Measurements from ENCODE around the gene LRFN2.
A peak's percentile ranks its signal among the peaks of the same experiment; 100 is the strongest.

The LRFN2 gene

GRCh38 chr6:40543776-40544175 lies 43.4 kb downstream of the LRFN2 start:
- Histone ChIP-seq H4K8ac (ENCODE audit: low read depth, low read length) (no peak overlapping the region), H4K91ac (ENCODE audit: low read depth, low read length, poor library complexity) (no peak overlapping the region), H2AK5ac (ENCODE audit: low read depth, low read length) (no peak overlapping the region), H3K14ac (ENCODE audit: low read length) (no peak overlapping the region), H3K79me1 (ENCODE audit: low read depth, low read length) (no peaks in the 10 kb centered on the region), H2AFZ (ENCODE audit: low read length) (no peak overlapping the region), H3K27me3 (ENCODE audit: control insufficient read depth in 3 of 3, insufficient read depth in 3 of 3, low read depth in 1 of 3, low read length in 3 of 3) (peaks cover 0 to 10% (median 0%) of the 10 kb centered on the region in 3 experiments), H3K27ac (replicated peaks; ENCODE audit: low read length) (no peak overlapping the region), H3K4me1 (ENCODE audit: control insufficient read depth in 2 of 2, insufficient read depth in 1 of 2, low read depth in 1 of 2, low read length in 2 of 2) (peaks cover 0 to 12% of the 10 kb centered on the region in 2 donors), H3K4me2 (ENCODE audit: insufficient read depth, low read length, poor library complexity, severe bottlenecking) (no peak overlapping the region), H2BK15ac (ENCODE audit: low read length) (no peak overlapping the region), H3K23ac (ENCODE audit: low read depth, low read length, poor library complexity) (no peak overlapping the region), H3K36me3 (replicated peaks in 1 of 2; ENCODE audit: control insufficient read depth in 2 of 2, insufficient read depth in 2 of 2, low read length in 2 of 2) (no peaks in the 10 kb centered on the region), H3K4ac (ENCODE audit: low read length) (no peak overlapping the region), H2BK12ac (ENCODE audit: low read length) (no peak overlapping the region), H3K4me3 (ENCODE audit: low read length in 2 of 2) (no peak overlapping the region), H2BK5ac (ENCODE audit: low read length) (no peak overlapping the region), H3K18ac (ENCODE audit: low read length) (peak overlapping the region; percentile 64), H3K9me3 (replicated peaks in 1 of 2; ENCODE audit: control insufficient read depth in 2 of 2, insufficient read depth in 1 of 2, low read depth in 1 of 2, low read length in 2 of 2) (no peaks in the 10 kb centered on the region), H3K9ac (ENCODE audit: low read depth, low read length, poor library complexity) (no peak overlapping the region), H2BK120ac (ENCODE audit: low read depth, low read length) (no peak overlapping the region)
- no peak for DNase-seq (ENCODE audit: low spot score)
- no CpG with 5 or more reads among the region's 2 CpGs for WGBS, 2 donors (ENCODE audit: extremely low coverage in 2 of 2, insufficient read length in 2 of 2, insufficient replicate concordance in 1 of 2)

GRCh38 chr6:40543146-40543545 lies 44.0 kb downstream of the LRFN2 start:
- no peak overlapping the region for H3K4me3 ChIP-seq (ENCODE audit: low read length in 2 of 2)
- no peaks in the 10 kb centered on the region for H3K9me3 ChIP-seq (replicated peaks in 1 of 2; ENCODE audit: control insufficient read depth in 2 of 2, insufficient read depth in 1 of 2, low read depth in 1 of 2, low read length in 2 of 2)
- H2BK12ac ChIP-seq (ENCODE audit: low read length): no peak overlapping the region
- no peak overlapping the region for H2BK5ac ChIP-seq (ENCODE audit: low read length)
- no peak overlapping the region for H2BK15ac ChIP-seq (ENCODE audit: low read length)
- H3K36me3 ChIP-seq (replicated peaks in 1 of 2; ENCODE audit: control insufficient read depth in 2 of 2, insufficient read depth in 2 of 2, low read length in 2 of 2): no peaks in the 10 kb centered on the region
- H2AK5ac ChIP-seq (ENCODE audit: low read depth, low read length): no peak overlapping the region
- no peak for DNase-seq (ENCODE audit: low spot score)
- no peak overlapping the region for H3K14ac ChIP-seq (ENCODE audit: low read length)
- no peak overlapping the region for H4K91ac ChIP-seq (ENCODE audit: low read depth, low read length, poor library complexity)
- no peak overlapping the region for H2AFZ ChIP-seq (ENCODE audit: low read length)
- no peak overlapping the region for H3K27ac ChIP-seq (replicated peaks; ENCODE audit: low read length)
- no peaks in the 10 kb centered on the region for H3K79me1 ChIP-seq (ENCODE audit: low read depth, low read length)
- H3K9ac ChIP-seq (ENCODE audit: low read depth, low read length, poor library complexity): no peak overlapping the region
- no peak overlapping the region for H3K4ac ChIP-seq (ENCODE audit: low read length)
- no CpG with 5 or more reads among the region's 5 CpGs for WGBS, 2 donors (ENCODE audit: extremely low coverage in 2 of 2, insufficient read length in 2 of 2, insufficient replicate concordance in 1 of 2)
- no peak overlapping the region for H3K23ac ChIP-seq (ENCODE audit: low read depth, low read length, poor library complexity)
- no peak overlapping the region for H3K18ac ChIP-seq (ENCODE audit: low read length)
- H3K27me3 ChIP-seq (ENCODE audit: control insufficient read depth in 3 of 3, insufficient read depth in 3 of 3, low read depth in 1 of 3, low read length in 3 of 3): peaks cover 0 to 10% (median 0%) of the 10 kb centered on the region in 3 experiments
- H2BK120ac ChIP-seq (ENCODE audit: low read depth, low read length): no peak overlapping the region
- no peak overlapping the region for H4K8ac ChIP-seq (ENCODE audit: low read depth, low read length)
- H3K4me2 ChIP-seq (ENCODE audit: insufficient read depth, low read length, poor library complexity, severe bottlenecking): no peak overlapping the region
- peaks cover 0 to 15% of the 10 kb centered on the region in 2 donors for H3K4me1 ChIP-seq (ENCODE audit: control insufficient read depth in 2 of 2, insufficient read depth in 1 of 2, low read depth in 1 of 2, low read length in 2 of 2)

GRCh38 chr6:40542175-40542764 lies 44.9 kb downstream of the LRFN2 start:
- Histone ChIP-seq H3K36me3 (replicated peaks in 1 of 2; ENCODE audit: control insufficient read depth in 2 of 2, insufficient read depth in 2 of 2, low read length in 2 of 2) (no peaks in the 10 kb centered on the region), H4K8ac (ENCODE audit: low read depth, low read length) (no peak overlapping the region), H3K9me3 (replicated peaks in 1 of 2; ENCODE audit: control insufficient read depth in 2 of 2, insufficient read depth in 1 of 2, low read depth in 1 of 2, low read length in 2 of 2) (no peaks in the 10 kb centered on the region), H2BK5ac (ENCODE audit: low read length) (no peak overlapping the region), H3K27me3 (ENCODE audit: control insufficient read depth in 3 of 3, insufficient read depth in 3 of 3, low read depth in 1 of 3, low read length in 3 of 3) (peaks cover 0 to 10% (median 0%) of the 10 kb centered on the region in 3 experiments), H2AFZ (ENCODE audit: low read length) (no peak overlapping the region), H2BK120ac (ENCODE audit: low read depth, low read length) (no peak overlapping the region), H3K4me3 (ENCODE audit: low read length in 2 of 2) (no peak overlapping the region), H2AK5ac (ENCODE audit: low read depth, low read length) (no peak overlapping the region), H3K4me2 (ENCODE audit: insufficient read depth, low read length, poor library complexity, severe bottlenecking) (no peak overlapping the region), H3K4ac (ENCODE audit: low read length) (no peak overlapping the region), H3K9ac (ENCODE audit: low read depth, low read length, poor library complexity) (no peak overlapping the region), H2BK15ac (ENCODE audit: low read length) (no peak overlapping the region), H3K18ac (ENCODE audit: low read length) (no peak overlapping the region), H3K79me1 (ENCODE audit: low read depth, low read length) (no peaks in the 10 kb centered on the region), H2BK12ac (ENCODE audit: low read length) (no peak overlapping the region), H3K27ac (replicated peaks; ENCODE audit: low read length) (no peak overlapping the region), H3K4me1 (ENCODE audit: control insufficient read depth in 2 of 2, insufficient read depth in 1 of 2, low read depth in 1 of 2, low read length in 2 of 2) (peaks cover 0 to 22% of the 10 kb centered on the region in 2 donors), H3K23ac (ENCODE audit: low read depth, low read length, poor library complexity) (peak overlapping the region; percentile 5), H3K14ac (ENCODE audit: low read length) (peak overlapping the region; percentile 5), H4K91ac (ENCODE audit: low read depth, low read length, poor library complexity) (no peak overlapping the region)
- DNase-seq (ENCODE audit: low spot score): no peak
- WGBS, 2 donors (ENCODE audit: extremely low coverage in 2 of 2, insufficient read length in 2 of 2, insufficient replicate concordance in 1 of 2): no CpG with 5 or more reads among the region's 5 CpGs

- DNase-seq (ENCODE audit: low spot score): no peak
- Histone ChIP-seq H3K18ac (ENCODE audit: low read length) (no peak overlapping the region), H3K36me3 (replicated peaks in 1 of 2; ENCODE audit: control insufficient read depth in 2 of 2, insufficient read depth in 2 of 2, low read length in 2 of 2) (no peaks in the 10 kb centered on the region), H3K79me1 (ENCODE audit: low read depth, low read length) (no peaks in the 10 kb centered on the region), H3K9me3 (replicated peaks in 1 of 2; ENCODE audit: control insufficient read depth in 2 of 2, insufficient read depth in 1 of 2, low read depth in 1 of 2, low read length in 2 of 2) (no peaks in the 10 kb centered on the region), H3K27me3 (ENCODE audit: control insufficient read depth in 3 of 3, insufficient read depth in 3 of 3, low read depth in 1 of 3, low read length in 3 of 3) (peaks cover 0 to 10% (median 0%) of the 10 kb centered on the region in 3 experiments), H2AK5ac (ENCODE audit: low read depth, low read length) (peak overlapping the region; percentile 9), H3K23ac (ENCODE audit: low read depth, low read length, poor library complexity) (peak overlapping the region; percentile 5), H2BK120ac (ENCODE audit: low read depth, low read length) (no peak overlapping the region), H4K91ac (ENCODE audit: low read depth, low read length, poor library complexity) (no peak overlapping the region), H4K8ac (ENCODE audit: low read depth, low read length) (no peak overlapping the region), H3K4me3 (ENCODE audit: low read length in 2 of 2) (no peak overlapping the region), H3K4me1 (ENCODE audit: control insufficient read depth in 2 of 2, insufficient read depth in 1 of 2, low read depth in 1 of 2, low read length in 2 of 2) (peaks cover 0 to 22% of the 10 kb centered on the region in 2 donors), H2BK15ac (ENCODE audit: low read length) (no peak overlapping the region), H3K27ac (replicated peaks; ENCODE audit: low read length) (no peak overlapping the region), H3K4me2 (ENCODE audit: insufficient read depth, low read length, poor library complexity, severe bottlenecking) (no peak overlapping the region), H3K14ac (ENCODE audit: low read length) (no peak overlapping the region), H3K4ac (ENCODE audit: low read length) (no peak overlapping the region), H2BK12ac (ENCODE audit: low read length) (no peak overlapping the region), H2AFZ (ENCODE audit: low read length) (no peak overlapping the region), H2BK5ac (ENCODE audit: low read length) (no peak overlapping the region), H3K9ac (ENCODE audit: low read depth, low read length, poor library complexity) (peak overlapping the region; percentile 5)
- no CpG with 5 or more reads among the region's 9 CpGs for whole genome bisulfite sequencing, 2 donors (ENCODE audit: extremely low coverage in 2 of 2, insufficient read length in 2 of 2, insufficient replicate concordance in 1 of 2)
Measured at GRCh38 chr6:40541556-40542174, 45.5 kb downstream of the LRFN2 start.
